Neuronal stem cell (in vitro differentiated cells): Measurements from ENCODE around the gene TYMS.
A peak's percentile ranks its signal among the peaks of the same experiment; 100 is the strongest.

Experiments
- DNase-seq: peaks from one replicate; pipeline ENCODE4 v3.0.0-alpha.2; 2013; ENCODE audit warnings: low spot score
- H2AFZ ChIP-seq: one replicate; pipeline ENCODE4 v1.6.1; 2013; ENCODE audit warnings: mild to moderate bottlenecking, low read length, inconsistent platforms
- H2AK5ac ChIP-seq: 2 replicates; pipeline ENCODE4 v1.6.1; 2013; ENCODE audit warnings: low read depth, mild to moderate bottlenecking, inconsistent platforms, low read length, moderate library complexity, mixed read lengths
- H2BK120ac ChIP-seq: 2 replicates; pipeline ENCODE4 v1.6.1; 2013; ENCODE audit warnings: low read depth, mild to moderate bottlenecking, inconsistent platforms, low read length, moderate library complexity, mixed read lengths
- H2BK12ac ChIP-seq: one replicate; pipeline ENCODE4 v1.6.1; 2013; ENCODE audit warnings: low read length, inconsistent platforms
- H2BK15ac ChIP-seq: 2 replicates; pipeline ENCODE4 v1.6.1; 2013; ENCODE audit warnings: mild to moderate bottlenecking, low read length, inconsistent platforms, mixed read lengths
- H2BK5ac ChIP-seq: one replicate; pipeline ENCODE4 v1.6.1; 2013; ENCODE audit warnings: inconsistent platforms, mild to moderate bottlenecking, low read length, moderate library complexity
- H3K14ac ChIP-seq: one replicate; pipeline ENCODE4 v1.6.1; 2013; ENCODE audit warnings: low read length, inconsistent platforms
- H3K18ac ChIP-seq: 2 replicates; pipeline ENCODE4 v1.6.1; 2013; ENCODE audit warnings: low read length, inconsistent platforms
- H3K23ac ChIP-seq: 2 replicates; pipeline ENCODE4 v1.6.1; 2013; ENCODE audit warnings: low read depth, mild to moderate bottlenecking, mixed read lengths, low read length, inconsistent platforms; ENCODE audit not compliant: poor library complexity
- H3K27ac ChIP-seq: replicated peaks from 3 replicates; pipeline ENCODE4 v1.5.1; 2013; ENCODE audit warnings: low read length, inconsistent platforms
- H3K27me3 ChIP-seq, 3 experiments: 2 replicates each; pipeline ENCODE4 v1.6.1; 2013; ENCODE audit warnings: low read length in 3 of 3, mild to moderate bottlenecking in 2 of 3, inconsistent platforms in 1 of 3, low read depth in 1 of 3, mixed read lengths in 1 of 3, moderate library complexity in 1 of 3; ENCODE audit not compliant: control insufficient read depth in 3 of 3, insufficient read depth in 3 of 3
- H3K36me3 ChIP-seq, 2 donors: replicated peaks in 1 of 2; 2 replicates each; pipeline ENCODE4 v1.6.1; 2013; ENCODE audit warnings: low read length in 2 of 2; ENCODE audit not compliant: control insufficient read depth in 2 of 2, insufficient read depth in 2 of 2
- H3K4ac ChIP-seq: 2 replicates; pipeline ENCODE4 v1.6.1; 2013; ENCODE audit warnings: inconsistent platforms, mild to moderate bottlenecking, low read length, moderate library complexity
- H3K4me1 ChIP-seq, 2 donors: 1 replicate in 1 of 2; 2 replicates in 1 of 2; pipeline ENCODE4 v1.6.1; 2013; ENCODE audit warnings: low read length in 2 of 2, low read depth in 1 of 2; ENCODE audit not compliant: control insufficient read depth in 2 of 2, insufficient read depth in 1 of 2
- H3K4me2 ChIP-seq: one replicate; pipeline ENCODE4 v1.6.1; 2013; ENCODE audit warnings: mild to moderate bottlenecking, low read length, inconsistent platforms; ENCODE audit not compliant: insufficient read depth, poor library complexity, severe bottlenecking
- H3K4me3 ChIP-seq, 2 donors: 2 replicates each; pipeline ENCODE4 v1.5.1; 2013; ENCODE audit warnings: low read length in 2 of 2, mild to moderate bottlenecking in 2 of 2, inconsistent platforms in 1 of 2, moderate library complexity in 1 of 2
- H3K79me1 ChIP-seq: one replicate; pipeline ENCODE4 v1.6.1; 2013; ENCODE audit warnings: low read depth, mild to moderate bottlenecking, inconsistent platforms, low read length, moderate library complexity
- H3K9ac ChIP-seq: one replicate; pipeline ENCODE4 v1.6.1; 2013; ENCODE audit warnings: mild to moderate bottlenecking, low read depth, low read length, inconsistent platforms; ENCODE audit not compliant: poor library complexity
- H3K9me3 ChIP-seq, 2 donors: replicated peaks in 1 of 2; 2 replicates each; pipeline versions ENCODE3 to v1.6.1; 2013; ENCODE audit warnings: low read length in 2 of 2, mild to moderate bottlenecking in 2 of 2, inconsistent platforms in 1 of 2, low read depth in 1 of 2, mixed read lengths in 1 of 2, moderate library complexity in 1 of 2; ENCODE audit not compliant: control insufficient read depth in 2 of 2, insufficient read depth in 1 of 2
- H4K8ac ChIP-seq: one replicate; pipeline ENCODE4 v1.6.1; 2013; ENCODE audit warnings: low read depth, mild to moderate bottlenecking, inconsistent platforms, low read length, moderate library complexity
- H4K91ac ChIP-seq: one replicate; pipeline ENCODE4 v1.6.1; 2013; ENCODE audit warnings: low read length, low read depth, mild to moderate bottlenecking, inconsistent platforms; ENCODE audit not compliant: poor library complexity
- WGBS, 2 donors: extraction: QIAGEN DNeasy Blood & Tissue Kit; methylation state at CpG; one replicate each; pipeline ENCODE4 v1.1.7; 2013; ENCODE audit warnings: missing lambda C conversion rate in 2 of 2, mixed read lengths in 1 of 2; ENCODE audit not compliant: insufficient read length in 2 of 2, insufficient replicate concordance in 1 of 2; ENCODE audit errors: extremely low coverage in 2 of 2; 5-methylcytosine and 5-hydroxymethylcytosine counted together

The TYMS gene

GRCh38 chr18:711657-712400 is 54.4 kb downstream of the TYMS start:
- peak; percentile 24 for DNase-seq
- no CpG with 5 or more reads among the region's 42 CpGs for WGBS, 2 donors
- no peak overlapping the region for H3K4ac ChIP-seq
- H3K23ac ChIP-seq = peak overlapping the region; percentile 49
- H3K36me3 ChIP-seq = no peaks in the 10 kb centered on the region
- no peak overlapping the region for H4K91ac ChIP-seq
- H4K8ac ChIP-seq = no peak overlapping the region
- H2BK12ac ChIP-seq = no peak overlapping the region
- H2BK120ac ChIP-seq = no peak overlapping the region
- H3K4me2 ChIP-seq = peak overlapping the region; percentile 85
- no peaks in the 10 kb centered on the region for H3K79me1 ChIP-seq
- peak overlapping the region; percentile 48 to 84 for H3K4me3 ChIP-seq
- peaks cover 0 to 3% of the 10 kb centered on the region in 2 donors for H3K4me1 ChIP-seq
- H3K9ac ChIP-seq = peak overlapping the region; percentile 83
- peaks cover 0 to 3% (median 0%) of the 10 kb centered on the region in 3 experiments for H3K27me3 ChIP-seq
- H2BK5ac ChIP-seq = no peak overlapping the region
- H3K27ac ChIP-seq = no peak overlapping the region
- H2AK5ac ChIP-seq = no peak overlapping the region
- H2BK15ac ChIP-seq = no peak overlapping the region
- H3K14ac ChIP-seq = peak overlapping the region; percentile 21
- H2AFZ ChIP-seq = peak overlapping the region; percentile 92
- peak overlapping the region; percentile 88 for H3K18ac ChIP-seq
- peaks cover 2 to 10% of the 10 kb centered on the region in 2 donors for H3K9me3 ChIP-seq

DNA sequence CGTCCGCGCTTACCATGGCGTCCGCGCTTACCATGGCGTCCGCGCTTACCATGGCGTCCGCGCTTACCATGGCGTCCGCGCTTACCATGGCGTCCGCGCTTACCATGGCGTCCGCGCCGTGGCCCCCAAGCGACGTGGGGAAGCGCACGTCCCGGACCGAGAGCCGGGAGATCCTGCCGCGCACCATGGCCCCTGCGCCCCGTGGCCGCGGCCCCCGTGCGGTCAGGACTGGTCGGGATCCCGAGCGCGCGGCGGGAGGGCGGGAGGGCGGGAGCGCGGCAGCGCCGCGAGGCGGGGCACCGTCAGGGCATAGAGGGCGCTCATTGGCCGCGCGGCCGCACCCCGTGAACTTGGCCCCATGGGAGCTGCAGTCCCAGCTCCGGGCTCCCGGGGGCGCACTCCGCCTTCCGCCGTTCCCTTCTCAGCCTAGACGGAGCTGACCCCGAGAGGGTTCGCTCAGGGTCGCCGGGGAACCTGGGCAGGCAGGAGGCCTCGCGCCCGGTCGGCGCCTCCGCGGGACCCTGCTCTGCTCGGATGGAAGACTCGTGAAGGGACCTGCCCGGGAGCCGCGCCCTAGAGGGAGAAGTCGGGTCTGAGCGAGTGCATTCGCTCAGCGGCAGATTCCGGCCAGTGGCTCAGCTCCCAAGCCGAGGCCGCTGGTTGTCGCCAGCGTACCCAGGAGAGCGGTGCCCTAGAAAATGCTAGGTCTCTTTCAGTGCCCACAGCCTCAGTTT is 55.1 kb downstream of the TYMS start, which contains the start of gene ENOSF1:
TSS of gene ENOSF1 (minus strand) at position 230 of the 734 bp plus-strand sequence. CDS start at position 187, 43 bp downstream.
- Histone ChIP-seq H3K14ac (peak within 1 kb of the TSS; percentile 21), H4K8ac (peak within 1 kb of the TSS; percentile 86), H3K4me2 (peak within 1 kb of the TSS; percentile 85), H3K4ac (no peak within 1 kb of the TSS), H3K79me1 (no peaks in the 10 kb centered on the region), H2AK5ac (peak within 1 kb of the TSS; percentile 25), H2BK120ac (no peak within 1 kb of the TSS), H2BK12ac (no peak within 1 kb of the TSS), H2BK15ac (no peak within 1 kb of the TSS), H3K9me3 (peaks cover 2 to 10% of the 10 kb centered on the region in 2 donors), H2AFZ (peak within 1 kb of the TSS; percentile 92), H3K27ac (no peak within 1 kb of the TSS), H3K4me1 (peaks cover 0 to 3% of the 10 kb centered on the region in 2 donors), H3K23ac (peak within 1 kb of the TSS; percentile 75), H4K91ac (no peak within 1 kb of the TSS), H3K9ac (peak within 1 kb of the TSS; percentile 83), H3K4me3 (peak within 1 kb of the TSS; percentile 48 to 84), H3K36me3 (no peaks in the 10 kb centered on the region), H3K27me3 (peaks cover 0 to 3% (median 0%) of the 10 kb centered on the region in 3 experiments), H2BK5ac (peak within 1 kb of the TSS; percentile 11), H3K18ac (peak within 1 kb of the TSS; percentile 89)
- WGBS, 2 donors = no CpG with 5 or more reads among the region's 91 CpGs
- DNase-seq = peak; percentile 65

GRCh38 chr18:713135-713490 is 55.7 kb downstream of the TYMS start:
- Histone ChIP-seq H3K14ac (no peak overlapping the region), H2AFZ (no peak overlapping the region), H3K9ac (no peak overlapping the region), H2BK5ac (peak overlapping the region; percentile 11), H2BK120ac (no peak overlapping the region), H3K23ac (no peak overlapping the region), H3K4me3 (no peak overlapping the region), H4K8ac (peak overlapping the region; percentile 86), H3K4me2 (no peak overlapping the region), H3K4ac (no peak overlapping the region), H4K91ac (no peak overlapping the region), H2BK15ac (no peak overlapping the region), H2AK5ac (peak overlapping the region; percentile 25), H3K27ac (no peak overlapping the region), H3K79me1 (no peaks in the 10 kb centered on the region), H3K27me3 (peaks cover 0 to 3% (median 0%) of the 10 kb centered on the region in 3 experiments), H3K9me3 (peaks cover 2 to 10% of the 10 kb centered on the region in 2 donors), H3K4me1 (peaks cover 0 to 3% of the 10 kb centered on the region in 2 donors), H2BK12ac (no peak overlapping the region), H3K18ac (no peak overlapping the region), H3K36me3 (no peaks in the 10 kb centered on the region)
- no peak for DNase-seq
- no CpG with 5 or more reads among the region's 23 CpGs for WGBS, 2 donors

DNA sequence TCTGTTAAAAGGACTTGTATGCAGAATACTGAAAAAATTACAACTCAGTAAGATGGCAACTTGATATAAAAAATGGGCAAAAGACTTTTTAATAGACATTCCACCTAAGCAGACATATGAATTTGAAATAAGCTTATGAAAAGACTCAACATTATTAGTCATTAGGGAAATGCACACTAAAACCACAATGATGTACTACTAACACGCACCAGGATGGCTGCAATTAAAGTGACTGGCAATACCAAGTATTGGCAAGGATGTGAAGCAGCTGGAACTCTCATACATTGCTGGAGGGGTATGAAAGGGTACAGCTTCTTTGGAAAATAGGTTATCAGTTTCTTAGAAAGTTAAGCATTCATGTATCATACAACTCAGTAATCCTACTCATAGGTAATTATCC is 58.2 kb downstream of the TYMS start:
- Histone ChIP-seq H3K79me1 (no peaks in the 10 kb centered on the region), H3K4me2 (no peak overlapping the region), H2AFZ (no peak overlapping the region), H2BK5ac (no peak overlapping the region), H3K4me1 (peaks cover 0 to 3% of the 10 kb centered on the region in 2 donors), H3K36me3 (peaks cover 0 to 2% of the 10 kb centered on the region in 2 donors), H3K14ac (no peak overlapping the region), H3K27me3 (peaks cover 0 to 3% (median 0%) of the 10 kb centered on the region in 3 experiments), H3K18ac (no peak overlapping the region), H3K23ac (no peak overlapping the region), H4K91ac (no peak overlapping the region), H3K4me3 (no peak overlapping the region), H4K8ac (no peak overlapping the region), H3K4ac (no peak overlapping the region), H3K9ac (no peak overlapping the region), H3K9me3 (peaks cover 2 to 10% of the 10 kb centered on the region in 2 donors), H2BK12ac (no peak overlapping the region), H2AK5ac (no peak overlapping the region), H2BK15ac (no peak overlapping the region), H2BK120ac (no peak overlapping the region), H3K27ac (no peak overlapping the region)
- no peak for DNase-seq
- WGBS, 2 donors = no CpG with 5 or more reads among the region's 1 CpG
